22Rv1 (cell line): ENCODE data around the gene LRRC7.

Source experiments
- H3K27ac ChIP-seq: fragments of 450-650 bp; 2 replicates; pipeline ENCODE4 v1.5.1; 2017
- ZFX ChIP-seq: fragments of 450-650 bp; IDR thresholded peaks from 2 replicates; pipeline ENCODE4 v1.6.1; 2017; ENCODE audit warnings: antibody characterized with exemption, borderline replicate concordance
- TF ChIP-seq, protein P1 (sequence below): fragments of 450-650 bp; IDR thresholded peaks from 2 replicates; pipeline ENCODE4 v1.5.1; 2017; ENCODE audit warnings: mild to moderate bottlenecking

LRRC7 gene

DNA sequence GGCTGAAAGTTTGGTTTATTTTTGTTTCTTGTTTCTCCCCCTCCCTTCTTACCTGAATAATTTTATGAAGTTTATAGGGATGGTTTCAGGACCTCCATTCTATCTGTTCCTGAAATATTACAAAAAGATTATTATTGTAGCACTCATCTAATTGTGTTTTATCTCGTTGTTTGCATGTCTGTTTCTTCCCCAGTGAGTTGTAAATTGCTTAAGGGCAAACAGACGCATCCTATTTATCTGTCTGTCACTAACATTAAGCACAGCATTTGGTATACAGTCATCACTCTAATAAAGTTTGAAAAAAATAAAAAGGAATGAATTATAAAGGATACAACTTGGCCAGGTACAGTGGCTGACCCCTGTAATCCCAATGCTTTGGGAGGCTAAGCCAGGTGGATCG is 123.5 kb downstream of the LRRC7 start:
- no peak overlapping the region for H3K27ac ChIP-seq
- no peak for TF ChIP-seq ZFX
- TF ChIP-seq, protein P1, sequence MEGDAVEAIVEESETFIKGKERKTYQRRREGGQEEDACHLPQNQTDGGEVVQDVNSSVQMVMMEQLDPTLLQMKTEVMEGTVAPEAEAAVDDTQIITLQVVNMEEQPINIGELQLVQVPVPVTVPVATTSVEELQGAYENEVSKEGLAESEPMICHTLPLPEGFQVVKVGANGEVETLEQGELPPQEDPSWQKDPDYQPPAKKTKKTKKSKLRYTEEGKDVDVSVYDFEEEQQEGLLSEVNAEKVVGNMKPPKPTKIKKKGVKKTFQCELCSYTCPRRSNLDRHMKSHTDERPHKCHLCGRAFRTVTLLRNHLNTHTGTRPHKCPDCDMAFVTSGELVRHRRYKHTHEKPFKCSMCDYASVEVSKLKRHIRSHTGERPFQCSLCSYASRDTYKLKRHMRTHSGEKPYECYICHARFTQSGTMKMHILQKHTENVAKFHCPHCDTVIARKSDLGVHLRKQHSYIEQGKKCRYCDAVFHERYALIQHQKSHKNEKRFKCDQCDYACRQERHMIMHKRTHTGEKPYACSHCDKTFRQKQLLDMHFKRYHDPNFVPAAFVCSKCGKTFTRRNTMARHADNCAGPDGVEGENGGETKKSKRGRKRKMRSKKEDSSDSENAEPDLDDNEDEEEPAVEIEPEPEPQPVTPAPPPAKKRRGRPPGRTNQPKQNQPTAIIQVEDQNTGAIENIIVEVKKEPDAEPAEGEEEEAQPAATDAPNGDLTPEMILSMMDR = no peak

- TF ChIP-seq, protein P1 = no peak
- no peak for TF ChIP-seq ZFX
- no peak overlapping the region for H3K27ac ChIP-seq
Observed at GRCh38 chr1:69693921-69694675, 126.4 kb downstream of the LRRC7 start.

GRCh38 chr1:69697340-69697739 is 129.6 kb downstream of the LRRC7 start:
- no peak for TF ChIP-seq ZFX
- TF ChIP-seq, protein P1 = no peak
- H3K27ac ChIP-seq = no peak overlapping the region

DNA sequence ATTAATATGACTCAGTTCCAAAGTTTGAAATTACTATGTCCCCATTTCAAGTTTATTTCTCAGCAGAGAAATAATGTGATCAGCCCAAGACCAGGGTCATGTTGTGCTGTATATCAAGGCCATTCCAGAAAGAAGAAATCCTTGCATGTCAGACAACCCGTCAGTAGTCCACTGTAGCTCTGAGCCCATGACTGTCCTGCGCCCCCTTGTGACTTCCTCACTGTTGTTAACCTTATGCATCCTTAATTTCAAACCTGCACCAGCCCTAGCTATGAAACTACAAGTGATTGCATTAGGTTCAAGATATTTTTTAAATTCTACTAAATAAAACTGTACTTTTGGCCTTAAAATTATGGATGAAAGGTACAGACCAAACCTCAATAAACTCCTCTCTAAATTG is 133.0 kb downstream of the LRRC7 start:
- no peak overlapping the region for H3K27ac ChIP-seq
- no peak for TF ChIP-seq ZFX
- TF ChIP-seq, protein P1 = peak; percentile 71

GRCh38 chr1:69702085-69702484 is 134.4 kb downstream of the LRRC7 start:
- no peak overlapping the region for H3K27ac ChIP-seq
- no peak for TF ChIP-seq ZFX

GRCh38 chr1:69706473-69706872 is 138.8 kb downstream of the LRRC7 start:
- H3K27ac ChIP-seq = no peak overlapping the region
- no peak for TF ChIP-seq ZFX
- TF ChIP-seq, protein P1 = no peak

GRCh38 chr1:69707103-69707502 is 139.4 kb downstream of the LRRC7 start:
- TF ChIP-seq, protein P1 = no peak
- no peak for TF ChIP-seq ZFX
- no peak overlapping the region for H3K27ac ChIP-seq
